Thyroid gland (tissue), 4 donors: ENCODE results near the gene KLHDC10. TPM values are rescaled to one million over a fixed set of nuclear protein-coding genes. Genes with fewer than 3 reads are reported as not detected.

ENCODE experiments used
- DNase-seq, 2 donors: peaks; one replicate each; pipeline ENCODE4 v3.0.0-alpha.2; 2019
- H3K27ac ChIP-seq, 3 donors: fragments of 200-600 bp; sonication (generic); 1 replicate in 2 of 3; 2 replicates in 1 of 3; pipeline ENCODE4 v1.5.1; 2016 to 2019; ENCODE audit warnings: mild to moderate bottlenecking in 1 of 3, moderate library complexity in 1 of 3
- H3K27me3 ChIP-seq: fragments of 200-600 bp; sonication (generic); one replicate; pipeline ENCODE4 v1.5.1; 2019
- H3K36me3 ChIP-seq, 2 donors: fragments of 200-600 bp; sonication (generic); one replicate each; pipeline ENCODE4 v1.5.1; 2016 to 2019
- H3K4me1 ChIP-seq, 2 donors: fragments of 200-600 bp; sonication (generic); one replicate each; pipeline ENCODE4 v1.5.1; 2017 to 2019
- H3K4me3 ChIP-seq, 3 donors: fragments of 200-600 bp; sonication (generic); replicated peaks in 1 of 3; 1 replicate in 2 of 3; 2 replicates in 1 of 3; pipeline ENCODE4 v1.5.1; 2016; ENCODE audit warnings: mild to moderate bottlenecking in 1 of 3
- H3K9me3 ChIP-seq: fragments of 200-600 bp; sonication (generic); one replicate; pipeline ENCODE4 v1.5.1; 2017
- CTCF ChIP-seq, 6 experiments: fragments of 200-600 bp in 3 of 6; fragments of 450-650 bp in 3 of 6; sonication (generic) in 3 of 6; IDR thresholded peaks; one replicate each; pipeline ENCODE4 v1.5.1; 2016 to 2019; ENCODE audit warnings: antibody characterized with exemption in 6 of 6, mild to moderate bottlenecking in 2 of 6, inconsistent platforms in 1 of 6, moderate library complexity in 1 of 6
- POLR2A ChIP-seq, 2 donors: fragments of 450-650 bp; IDR thresholded peaks; one replicate each; pipeline ENCODE4 v1.6.1; 2017; ENCODE audit warnings: antibody characterized with exemption in 2 of 2, mild to moderate bottlenecking in 2 of 2, moderate library complexity in 1 of 2
- WGBS, 2 donors: methylation state at CpG; one replicate each; pipeline ENCODE4 v1.1.5; 2017; 5-methylcytosine and 5-hydroxymethylcytosine counted together
- intact Hi-C: fragments of 100-400 bp; cut with DNase I; formaldehyde crosslinking; loops from one replicate; pipeline ENCODE4 v1.15.1; 2023
- total RNA-seq, 4 donors: library from RNA; depleted of rRNA; stranded (reverse); fragments of >200 nt; gene quantifications; one replicate each; pipeline ENCODE4 v1.2.3, GENCODE V29; 2016

KLHDC10 gene
- total RNA-seq, 4 donors from 2014 or later, result 27.4 to 41.6 (median 30.8) TPM

DNA sequence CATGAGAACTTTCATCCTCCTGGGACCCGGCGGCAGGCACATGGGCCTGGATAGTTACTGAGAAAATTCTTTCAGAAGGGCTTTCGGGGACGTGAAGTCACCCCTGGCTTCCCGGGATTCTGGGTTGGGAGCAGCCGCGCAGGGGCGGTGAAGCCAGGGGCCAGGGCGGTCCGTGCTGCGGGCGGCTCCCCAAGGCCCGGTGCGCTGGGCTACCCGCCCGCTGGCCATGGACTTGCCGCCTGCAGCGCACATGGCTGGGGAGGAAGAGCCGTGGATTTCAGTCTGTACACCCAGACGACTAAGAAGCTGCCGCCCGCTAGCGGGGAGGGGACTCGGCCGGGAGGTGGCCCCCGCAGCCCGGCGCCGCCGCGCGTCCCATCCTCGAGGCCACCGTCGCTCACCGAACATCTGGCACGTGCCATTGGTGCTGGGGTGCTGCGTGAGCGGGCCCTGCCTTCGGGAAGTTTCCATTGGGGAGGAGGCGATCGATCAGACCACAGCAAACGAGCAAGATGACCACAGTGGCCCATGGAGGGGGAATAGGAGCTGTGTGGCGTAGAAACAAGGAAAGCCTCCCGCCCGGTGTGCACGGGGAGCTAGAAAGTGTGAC is 70.3 kb downstream of the KLHDC10 start:
- 86 to 89% methylated on average over 18 to 28 of the region's 47 CpGs for WGBS, 2 donors
- H3K4me1 ChIP-seq, result peaks cover 64 to 73% of the 10 kb centered on the region in 2 donors
- H3K9me3 ChIP-seq, result no peaks in the 10 kb centered on the region
- no peak for DNase-seq
- intact Hi-C loops, result no loop called here
- H3K27ac ChIP-seq, result peak overlapping the region; percentile 96 to 99 (median 96)
- no peak overlapping the region for H3K4me3 ChIP-seq
- H3K36me3 ChIP-seq, result no peaks in the 10 kb centered on the region
- H3K27me3 ChIP-seq, result no peaks in the 10 kb centered on the region
- TF ChIP-seq CTCF (IDR thresholded peaks at IDR 0.05) (no peak), POLR2A (IDR thresholded peaks at IDR 0.05) (no peak)

GRCh38 chr7:130141161-130141883 is 71.0 kb downstream of the KLHDC10 start:
- peak; percentile 93 to 94 for DNase-seq
- Histone ChIP-seq H3K4me1 (peaks cover 66 to 76% of the 10 kb centered on the region in 2 donors), H3K36me3 (no peaks in the 10 kb centered on the region), H3K4me3 (peak overlapping the region in 1 of 3 donors; percentile 26), H3K27me3 (no peaks in the 10 kb centered on the region), H3K27ac (peak overlapping the region; percentile 96 to 99 (median 96)), H3K9me3 (no peaks in the 10 kb centered on the region)
- WGBS, 2 donors, result 36 to 37% methylated on average over 16 to 23 of the region's 39 CpGs
- intact Hi-C loops, result no loop called here
- TF ChIP-seq POLR2A (IDR thresholded peaks at IDR 0.05) (peak in 1 of 2 donors; percentile 26), CTCF (IDR thresholded peaks at IDR 0.05) (no peak)

DNA sequence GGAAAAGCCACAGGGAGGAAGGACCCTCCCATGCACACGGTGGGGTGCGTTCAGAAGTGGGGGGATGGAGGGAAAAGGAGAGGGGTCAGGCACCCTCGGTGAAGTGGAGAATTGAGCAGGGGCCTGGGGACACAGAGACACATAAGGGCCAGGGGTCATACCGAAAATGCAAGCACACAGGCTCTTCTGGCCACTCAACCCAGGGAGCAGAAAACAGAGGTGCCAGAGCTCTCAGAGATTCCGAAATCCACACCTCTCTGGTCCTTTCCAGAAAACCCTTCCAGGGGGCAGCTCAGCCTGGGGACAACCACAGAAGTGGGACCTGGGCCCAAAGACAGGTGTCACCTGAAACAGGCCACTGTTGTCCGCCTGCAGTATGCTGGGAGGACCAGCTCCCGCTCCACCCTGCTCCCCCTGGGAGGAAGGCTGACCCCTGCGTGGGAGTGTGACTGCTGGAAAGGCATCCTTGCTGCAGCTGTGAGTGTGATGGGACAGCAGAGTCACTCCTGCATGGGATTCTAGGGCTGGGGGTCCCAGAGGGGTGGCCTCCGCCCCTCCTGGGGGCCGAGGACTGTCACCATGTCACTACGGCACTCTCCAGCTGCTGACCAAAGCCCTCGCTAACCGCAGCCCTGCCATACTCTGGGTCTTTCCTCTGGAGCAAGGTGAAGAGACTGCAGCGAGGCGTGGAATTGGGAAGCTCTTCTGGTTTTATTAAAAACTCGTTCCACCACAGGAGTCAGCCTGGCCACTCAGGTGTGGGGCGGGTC is 71.7 kb downstream of the KLHDC10 start:
- WGBS, 2 donors, result 28 to 29% methylated on average over 12 to 13 of the region's 17 CpGs
- Histone ChIP-seq H3K36me3 (no peaks in the 10 kb centered on the region), H3K4me3 (peak overlapping the region in 1 of 3 donors; percentile 26), H3K9me3 (no peaks in the 10 kb centered on the region), H3K4me1 (peaks cover 71 to 76% of the 10 kb centered on the region in 2 donors), H3K27me3 (no peaks in the 10 kb centered on the region), H3K27ac (peak overlapping the region; percentile 96 to 99 (median 96))
- peak in 1 of 2 donors; percentile 32 for TF ChIP-seq POLR2A (IDR thresholded peaks at IDR 0.05)
- no peak for TF ChIP-seq CTCF (IDR thresholded peaks at IDR 0.05)
- intact Hi-C loops, result no loop called here
- DNase-seq, result peak; percentile 85 to 89

GRCh38 chr7:130142654-130143333 is 72.5 kb downstream of the KLHDC10 start:
- TF ChIP-seq POLR2A (IDR thresholded peaks at IDR 0.05) (peak in 1 of 2 donors; percentile 2), CTCF (IDR thresholded peaks at IDR 0.05) (no peak)
- Histone ChIP-seq H3K36me3 (no peaks in the 10 kb centered on the region), H3K27ac (peak overlapping the region; percentile 96 to 99 (median 96)), H3K9me3 (no peaks in the 10 kb centered on the region), H3K27me3 (no peaks in the 10 kb centered on the region), H3K4me3 (no peak overlapping the region), H3K4me1 (peaks cover 71 to 76% of the 10 kb centered on the region in 2 donors)
- intact Hi-C loops, result no loop called here
- DNase-seq, result peak; percentile 87 to 88
- WGBS, 2 donors, result 40 to 44% methylated on average over 13 to 14 of the region's 14 CpGs
